Stimulated activated CD8-positive, alpha-beta memory T cell treated with anti-CD3 and anti-CD28 coated beads, Interleukin-15, amount 100 ng/mL, for 1 hour (primary cell): ENCODE data around the gene ODR4.
"Not testable (repeated sequence)": the region's sequence is repeated elsewhere in the genome, so short reads cannot be mapped to it uniquely, and the experiment has no call there.

Experiments
- DNase-seq: peaks from one replicate; pipeline ENCODE4 v3.0.0-alpha.2; 2020; ENCODE audit warnings: low read depth

The ODR4 gene

GRCh38 chr1:186421446-186421845, 45.8 kb downstream of the ODR4 start:
- no peak for DNase-seq

GRCh38 chr1:186424539-186424938, 48.9 kb downstream of the ODR4 start:
- no peak for DNase-seq

GRCh38 chr1:186426118-186426517, 50.5 kb downstream of the ODR4 start:
- no peak for DNase-seq

GRCh38 chr1:186429017-186429416, 53.4 kb downstream of the ODR4 start:
- no peak for DNase-seq

- DNase-seq: no peak
Observed at GRCh38 chr1:186435336-186435735, 59.7 kb downstream of the ODR4 start.

- no peak for DNase-seq
Observed at GRCh38 chr1:186438567-186438966, 62.9 kb downstream of the ODR4 start.

- DNase-seq: no peak
Observed at GRCh38 chr1:186440584-186440983, 64.9 kb downstream of the ODR4 start.

- DNase-seq: no peak
Observed at GRCh38 chr1:186442651-186443375, 67.2 kb downstream of the ODR4 start.

- no peak for DNase-seq
Observed at GRCh38 chr1:186443638-186444037, 68.0 kb downstream of the ODR4 start.

- DNase-seq: no peak
Observed at GRCh38 chr1:186446152-186446551, 70.5 kb downstream of the ODR4 start.

GRCh38 chr1:186454981-186455380, 79.3 kb downstream of the ODR4 start:
- no peak for DNase-seq

- no peak for DNase-seq
Observed at GRCh38 chr1:186456729-186457255, 81.2 kb downstream of the ODR4 start.

GRCh38 chr1:186459161-186459560, 83.5 kb downstream of the ODR4 start:
- not testable (repeated sequence) for DNase-seq

- DNase-seq: no peak
Observed at GRCh38 chr1:186461014-186461413, 85.4 kb downstream of the ODR4 start, which contains the start of gene PDC. Gene PDC (minus strand): TSS chr1:186461114. CDS start chr1:186449459, 11,655 bp downstream.

- DNase-seq: no peak
Observed at GRCh38 chr1:186463511-186463910, 87.9 kb downstream of the ODR4 start.

GRCh38 chr1:186463926-186464325, 88.3 kb downstream of the ODR4 start:
- no peak for DNase-seq

GRCh38 chr1:186465491-186465890, 89.9 kb downstream of the ODR4 start:
- DNase-seq: not testable (repeated sequence)

GRCh38 chr1:186465946-186466345, 90.3 kb downstream of the ODR4 start:
- DNase-seq: no peak
